Panc1 (cell line): ENCODE results near the gene MAGEA1. TPM values are rescaled to one million over a fixed set of nuclear protein-coding genes. Genes with fewer than 3 reads are reported as not detected.

Experiments used
- ATAC-seq: fragments of 200-7000 bp; cut with Tn5 transposase; 2 replicates; pipeline ENCODE4 v1.9.1; 2020; ENCODE audit warnings: mild to moderate bottlenecking, moderate library complexity
- BruUV-seq: library from RNA; stranded (reverse); fragments of 400-500 nt; replicated peaks from 2 replicates; lab custom pipeline; 2021; lab: Mats Ljungman, UMichigan
- CTCF ChIA-PET: fragments of 300-600 bp; sonication (Branson Sonifier 250); formaldehyde crosslinking; loops from one replicate; lab custom pipeline; 2022; ENCODE audit warnings: antibody characterized with exemption; lab: Charles Lee
- POLR2A ChIA-PET: fragments of 300-600 bp; sonication (Branson Sonifier 250); formaldehyde crosslinking; loops from one replicate; lab custom pipeline; 2022; ENCODE audit warnings: antibody characterized with exemption; lab: Charles Lee
- DNase-seq: peaks from one replicate; pipeline ENCODE4 v3.0.0-alpha.2; 2010; ENCODE audit warnings: low read depth, low spot score
- H3K27ac ChIP-seq: 2 replicates; pipeline ENCODE4 v1.5.1; 2011; ENCODE audit warnings: mild to moderate bottlenecking, low read length, inconsistent platforms
- H3K27me3 ChIP-seq: fragments of 200-500 bp; sonication (Bioruptor generic); 2 replicates; pipeline ENCODE4 v1.6.0; 2014; ENCODE audit warnings: low read length, inconsistent platforms; ENCODE audit not compliant: control insufficient read depth, insufficient read depth
- H3K36me3 ChIP-seq: fragments of 200-500 bp; sonication (Bioruptor generic); 2 replicates; pipeline ENCODE4 v1.5.1; 2014; ENCODE audit warnings: inconsistent platforms, mild to moderate bottlenecking, low read length, moderate library complexity; ENCODE audit not compliant: control insufficient read depth, insufficient read depth
- H3K4me1 ChIP-seq: 2 replicates; pipeline ENCODE4 v1.5.1; 2011; ENCODE audit warnings: inconsistent platforms, mild to moderate bottlenecking, low read length, moderate library complexity; ENCODE audit not compliant: control insufficient read depth, insufficient read depth
- H3K4me3 ChIP-seq, 2 experiments: 2 replicates each; pipeline ENCODE4 v1.5.1; 2011 to 2012; ENCODE audit warnings: low read depth in 2 of 2, low read length in 2 of 2, mild to moderate bottlenecking in 2 of 2, inconsistent platforms in 1 of 2, moderate library complexity in 1 of 2
- H3K9me3 ChIP-seq: fragments of 200-500 bp; sonication (Bioruptor generic); 2 replicates; pipeline ENCODE4 v1.5.1; 2014; ENCODE audit warnings: low read depth, mild to moderate bottlenecking, inconsistent platforms, low read length, moderate library complexity; ENCODE audit not compliant: control insufficient read depth, insufficient read depth
- CTCF ChIP-seq: fragments of 450-650 bp; IDR thresholded peaks from 2 replicates; pipeline ENCODE4 v1.5.1; 2017; ENCODE audit warnings: mild to moderate bottlenecking
- POLR2AphosphoS5 ChIP-seq: IDR thresholded peaks from 2 replicates; pipeline ENCODE4 v1.6.1; 2012; ENCODE audit warnings: mild to moderate bottlenecking, low read depth, low read length, moderate library complexity
- REST ChIP-seq, 2 experiments: IDR thresholded peaks; 2 replicates each; pipeline ENCODE4 v1.6.1; 2011 to 2012; ENCODE audit warnings: low read depth in 2 of 2, control low read depth in 1 of 2, low read length in 1 of 2, mild to moderate bottlenecking in 1 of 2, moderate library complexity in 1 of 2; ENCODE audit not compliant: insufficient read depth in 1 of 2
- SIN3A ChIP-seq: IDR thresholded peaks from 2 replicates; pipeline ENCODE4 v1.6.1; 2012; ENCODE audit warnings: low read depth, mild to moderate bottlenecking, low read length, moderate library complexity, borderline replicate concordance; ENCODE audit not compliant: insufficient read depth
- TCF7L2 ChIP-seq: IDR thresholded peaks from 2 replicates; pipeline ENCODE4 v1.6.1; 2011; ENCODE audit warnings: mild to moderate bottlenecking, low read depth, low read length, inconsistent platforms
- in situ Hi-C: cut with HindIII; loops from 2 replicates; pipeline ENCODE4 v1.10.0; 2016; ENCODE audit warnings: low sequenced_read_pairs, low pct_unique_long_range_greater_than_20kb
- intact Hi-C: fragments of 100-400 bp; cut with micrococcal nuclease; formaldehyde crosslinking; loops from one replicate; pipeline ENCODE4 v1.10.0; 2022; ENCODE audit not compliant: unreplicated experiment
- total RNA-seq: library from RNA; stranded (reverse); gene quantifications from one replicate; pipeline ENCODE4 v1.2.1, GENCODE V29; 2021; ENCODE audit not compliant: unreplicated experiment

Gene MAGEA1
- total RNA-seq, 1 experiment from 2014 or later: not detected

GRCh38 chrX:153209347-153209746 is 30.3 kb downstream of the MAGEA1 start:
- CTCF ChIA-PET: no interaction called here
- no peak overlapping the region for H3K4me3 ChIP-seq
- no peaks in the 10 kb centered on the region for H3K4me1 ChIP-seq
- TF ChIP-seq POLR2AphosphoS5: no peak
- no peak for TF ChIP-seq REST (IDR thresholded peaks at IDR 0.05; ENCODE audit: insufficient read depth in 1 of 2, low read depth in 2 of 2, low read length in 1 of 2)
- TF ChIP-seq TCF7L2: no peak
- no peak for TF ChIP-seq SIN3A
- no peak for TF ChIP-seq CTCF
- H3K27ac ChIP-seq: no peak overlapping the region
- H3K36me3 ChIP-seq: no peaks in the 10 kb centered on the region
- in situ Hi-C loops: no loop called here
- no TSS peak for BruUV-seq
- DNase-seq: no peak
- ATAC-seq: no peak
- POLR2A ChIA-PET: no interaction called here
- no peaks in the 10 kb centered on the region for H3K9me3 ChIP-seq
- intact Hi-C loops: no loop called here
- H3K27me3 ChIP-seq: peaks cover 47% of the 10 kb centered on the region

- POLR2A ChIA-PET: no interaction called here
- intact Hi-C loops: no loop called here
- DNase-seq: no peak
- H3K4me1 ChIP-seq: no peaks in the 10 kb centered on the region
- no peaks in the 10 kb centered on the region for H3K36me3 ChIP-seq
- no peak overlapping the region for H3K4me3 ChIP-seq
- TF ChIP-seq TCF7L2 (no peak), POLR2AphosphoS5 (no peak), SIN3A (no peak), CTCF (no peak)
- BruUV-seq: no TSS peak
- in situ Hi-C loops: no loop called here
- CTCF ChIA-PET: no interaction called here
- ATAC-seq: no peak
- H3K9me3 ChIP-seq: no peaks in the 10 kb centered on the region
- H3K27ac ChIP-seq: no peak overlapping the region
- peaks cover 9% of the 10 kb centered on the region for H3K27me3 ChIP-seq
These were observed 35.9 kb downstream of the MAGEA1 start for GRCh38 chrX:153214934-153215333.
